ENCODE measurements around the gene ZMYND8.
"Not testable (repeated sequence)": the region's sequence is repeated elsewhere in the genome, so short reads cannot be mapped to it uniquely, and the experiment has no call there.

ZMYND8 gene

GRCh38 chr20:47274401-47275108 lies 81.9 kb downstream of the ZMYND8 start:
- H3K4me3 Mint-ChIP-seq: peak overlapping the region; percentile 56
- H3K36me3 Mint-ChIP-seq (ENCODE audit: low read depth): peaks cover 81% of the 10 kb centered on the region
- no peak for DNase-seq
- H3K9me3 Mint-ChIP-seq: no peaks in the 10 kb centered on the region
- H3K27ac Mint-ChIP-seq: peak overlapping the region; percentile 96
- no peaks in the 10 kb centered on the region for H3K27me3 Mint-ChIP-seq
- peaks cover 59% of the 10 kb centered on the region for H3K4me1 Mint-ChIP-seq (ENCODE audit: low read depth)

DNA sequence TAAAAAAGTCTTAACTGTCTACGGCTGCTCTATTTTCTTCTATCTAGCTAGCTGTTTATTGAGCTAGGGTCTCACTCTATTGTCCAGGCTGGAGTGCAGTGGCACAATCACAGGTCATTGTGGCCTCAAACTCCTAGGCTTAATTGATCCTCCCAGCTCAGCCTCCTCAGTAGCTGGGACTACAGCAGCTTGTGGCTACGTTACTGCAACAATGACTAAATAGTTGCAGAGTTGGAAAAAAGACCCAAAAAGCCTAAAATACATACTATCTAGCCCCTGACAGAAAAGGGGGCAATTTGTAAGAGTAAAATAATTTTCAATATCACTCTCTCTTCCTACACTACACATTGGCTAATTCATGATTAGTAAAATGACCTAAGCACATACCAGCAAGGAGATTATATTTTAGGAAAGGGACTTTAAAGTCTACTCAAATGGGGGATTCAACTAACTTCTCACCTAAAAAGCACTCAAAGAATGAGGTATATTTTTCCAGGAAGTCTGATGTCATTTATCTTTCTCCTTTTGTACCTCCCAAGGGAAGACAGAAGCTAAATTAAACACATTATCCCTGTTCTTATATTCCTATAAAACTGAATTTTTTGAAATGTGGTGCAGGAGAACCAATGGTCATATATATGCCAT lies 82.8 kb downstream of the ZMYND8 start:
- Mint-ChIP-seq H3K9me3 (no peaks in the 10 kb centered on the region), H3K4me1 (ENCODE audit: low read depth) (peaks cover 59% of the 10 kb centered on the region), H3K36me3 (ENCODE audit: low read depth) (peaks cover 80% of the 10 kb centered on the region), H3K27me3 (no peaks in the 10 kb centered on the region), H3K4me3 (peak overlapping the region; percentile 56), H3K27ac (peak overlapping the region; percentile 96)
- DNase-seq: no peak

GRCh38 chr20:47272893-47273590 lies 83.5 kb downstream of the ZMYND8 start:
- no peak for DNase-seq
- Mint-ChIP-seq H3K27ac (peak overlapping the region; percentile 96), H3K4me1 (ENCODE audit: low read depth) (peaks cover 54% of the 10 kb centered on the region), H3K36me3 (ENCODE audit: low read depth) (peaks cover 77% of the 10 kb centered on the region), H3K4me3 (peak overlapping the region; percentile 56), H3K9me3 (no peaks in the 10 kb centered on the region), H3K27me3 (no peaks in the 10 kb centered on the region)

DNA sequence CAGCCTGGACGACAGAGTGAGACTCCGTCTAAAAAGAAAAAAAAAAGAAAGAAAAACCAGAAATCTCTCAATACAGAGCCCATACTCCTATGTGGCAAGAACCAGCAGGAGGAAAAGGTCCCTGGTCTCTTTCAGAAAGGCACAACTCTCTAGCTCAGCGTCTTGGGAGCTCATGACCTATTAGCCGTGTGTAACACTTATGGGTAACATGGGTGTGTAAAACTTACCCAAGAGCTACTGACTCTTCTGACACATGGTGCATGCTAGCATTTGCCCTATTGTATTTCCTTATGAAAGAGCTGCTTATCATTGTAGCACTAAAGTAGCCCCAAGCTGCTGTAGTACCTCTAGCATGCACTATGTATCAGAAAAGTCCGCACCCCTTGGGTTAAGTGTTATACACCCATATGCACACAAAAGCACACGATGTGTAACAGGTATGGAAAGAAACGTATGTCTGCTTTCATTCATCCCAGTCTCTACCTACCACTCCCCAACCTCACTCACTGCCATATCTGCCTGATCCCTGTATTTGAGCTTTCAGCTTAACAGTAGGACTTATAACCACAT lies 85.4 kb downstream of the ZMYND8 start:
- DNase-seq: no peak
- no peak overlapping the region for H3K4me3 Mint-ChIP-seq
- no peak overlapping the region for H3K27ac Mint-ChIP-seq
- H3K36me3 Mint-ChIP-seq (ENCODE audit: low read depth): peaks cover 78% of the 10 kb centered on the region
- peaks cover 52% of the 10 kb centered on the region for H3K4me1 Mint-ChIP-seq (ENCODE audit: low read depth)
- H3K9me3 Mint-ChIP-seq: no peaks in the 10 kb centered on the region
- no peaks in the 10 kb centered on the region for H3K27me3 Mint-ChIP-seq

- no peak for DNase-seq
- Mint-ChIP-seq H3K4me1 (ENCODE audit: low read depth) (peaks cover 38% of the 10 kb centered on the region), H3K27ac (peak overlapping the region; percentile 11), H3K9me3 (no peaks in the 10 kb centered on the region), H3K4me3 (no peak overlapping the region), H3K36me3 (ENCODE audit: low read depth) (peaks cover 69% of the 10 kb centered on the region), H3K27me3 (no peaks in the 10 kb centered on the region)
These were observed 87.0 kb downstream of the ZMYND8 start for GRCh38 chr20:47269309-47270165.

DNA sequence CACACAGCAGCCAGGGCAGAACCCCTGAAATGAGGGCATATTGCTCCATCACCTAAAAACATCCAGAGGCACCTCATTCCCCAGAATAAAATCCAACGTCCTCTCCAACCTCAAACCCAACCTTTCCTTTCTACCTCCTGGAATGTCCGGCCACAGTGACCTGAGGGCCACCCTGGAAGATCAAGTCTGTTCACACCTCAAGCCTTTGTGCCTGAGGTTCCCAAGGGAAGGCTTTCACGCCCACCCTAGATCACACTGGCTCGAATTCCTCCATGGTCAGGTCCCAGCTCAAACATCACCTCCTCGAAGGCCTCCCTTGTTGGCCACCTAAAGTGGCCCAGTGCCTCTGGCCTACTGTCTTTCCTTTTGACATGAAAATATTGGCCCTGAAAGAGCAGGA lies 88.9 kb downstream of the ZMYND8 start:
- Mint-ChIP-seq H3K27me3 (no peaks in the 10 kb centered on the region), H3K36me3 (ENCODE audit: low read depth) (peaks cover 72% of the 10 kb centered on the region), H3K27ac (no peak overlapping the region), H3K9me3 (no peaks in the 10 kb centered on the region), H3K4me1 (ENCODE audit: low read depth) (peaks cover 20% of the 10 kb centered on the region), H3K4me3 (no peak overlapping the region)
- no peak for DNase-seq

- H3K9me3 Mint-ChIP-seq: no peaks in the 10 kb centered on the region
- H3K4me3 Mint-ChIP-seq: no peak overlapping the region
- no peak overlapping the region for H3K27ac Mint-ChIP-seq
- H3K4me1 Mint-ChIP-seq (ENCODE audit: low read depth): peaks cover 19% of the 10 kb centered on the region
- peaks cover 74% of the 10 kb centered on the region for H3K36me3 Mint-ChIP-seq (ENCODE audit: low read depth)
- H3K27me3 Mint-ChIP-seq: no peaks in the 10 kb centered on the region
- DNase-seq: no peak
These were observed 89.5 kb downstream of the ZMYND8 start for GRCh38 chr20:47266847-47267515.

DNA sequence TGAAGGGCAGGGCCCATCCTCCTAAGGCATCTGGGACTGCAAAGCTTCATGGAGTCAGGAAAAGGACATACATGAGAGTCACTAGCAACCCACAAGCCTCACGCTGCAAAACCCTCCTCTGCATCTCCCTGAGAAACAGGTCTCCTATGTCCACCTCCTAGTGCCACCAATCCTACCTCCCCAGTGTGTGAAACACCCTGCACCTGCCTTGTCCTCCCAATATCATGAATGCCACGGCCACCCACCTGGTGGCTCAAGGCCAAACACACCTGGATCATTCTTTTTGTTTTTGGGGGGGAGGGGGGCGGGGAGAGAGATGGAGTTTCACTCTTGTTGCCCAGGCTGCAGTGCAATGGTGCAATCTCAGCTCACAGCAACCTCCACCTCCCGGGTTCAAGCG lies 90.5 kb downstream of the ZMYND8 start:
- peaks cover 22% of the 10 kb centered on the region for H3K4me1 Mint-ChIP-seq (ENCODE audit: low read depth)
- H3K36me3 Mint-ChIP-seq (ENCODE audit: low read depth): peaks cover 78% of the 10 kb centered on the region
- no peaks in the 10 kb centered on the region for H3K9me3 Mint-ChIP-seq
- H3K4me3 Mint-ChIP-seq: no peak overlapping the region
- peak overlapping the region; percentile 75 for H3K27ac Mint-ChIP-seq
- DNase-seq: no peak
- H3K27me3 Mint-ChIP-seq: no peaks in the 10 kb centered on the region

DNA sequence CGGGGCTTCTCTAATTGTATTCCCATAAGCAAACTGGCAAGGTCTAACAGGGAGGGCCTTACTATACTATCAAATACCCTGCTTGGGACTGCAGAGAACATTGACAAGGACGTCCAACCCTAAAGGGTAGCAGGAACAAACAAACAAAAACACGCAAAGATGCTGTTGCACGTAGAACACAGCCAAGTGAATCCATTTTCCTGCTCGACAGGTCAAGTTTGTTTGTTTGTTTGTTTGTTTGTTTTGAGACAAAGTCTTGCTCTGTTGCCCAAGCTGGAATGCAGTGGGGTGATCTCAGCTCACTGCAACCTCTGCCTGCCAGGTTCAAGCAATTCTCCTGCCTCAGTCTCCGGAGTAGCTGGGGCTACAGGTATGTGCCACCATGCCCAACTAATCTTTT lies 91.3 kb downstream of the ZMYND8 start:
- Mint-ChIP-seq H3K27ac (no peak overlapping the region), H3K36me3 (ENCODE audit: low read depth) (peaks cover 82% of the 10 kb centered on the region)

GRCh38 chr20:47264137-47264769 lies 92.2 kb downstream of the ZMYND8 start:
- not testable (repeated sequence) for H3K27me3 Mint-ChIP-seq, DNase-seq, H3K9me3 Mint-ChIP-seq, H3K4me3 Mint-ChIP-seq
- Mint-ChIP-seq H3K27ac (peak overlapping the region; percentile 6), H3K36me3 (ENCODE audit: low read depth) (peaks cover 83% of the 10 kb centered on the region), H3K4me1 (ENCODE audit: low read depth) (peaks cover 31% of the 10 kb centered on the region)

More for the DNA sequence above, 91.3 kb downstream of the ZMYND8 start:
- Mint-ChIP-seq H3K4me3 (no peak overlapping the region), H3K27me3 (no peaks in the 10 kb centered on the region), H3K4me1 (ENCODE audit: low read depth) (peaks cover 27% of the 10 kb centered on the region), H3K9me3 (no peaks in the 10 kb centered on the region)
- no peak for DNase-seq

DNA sequence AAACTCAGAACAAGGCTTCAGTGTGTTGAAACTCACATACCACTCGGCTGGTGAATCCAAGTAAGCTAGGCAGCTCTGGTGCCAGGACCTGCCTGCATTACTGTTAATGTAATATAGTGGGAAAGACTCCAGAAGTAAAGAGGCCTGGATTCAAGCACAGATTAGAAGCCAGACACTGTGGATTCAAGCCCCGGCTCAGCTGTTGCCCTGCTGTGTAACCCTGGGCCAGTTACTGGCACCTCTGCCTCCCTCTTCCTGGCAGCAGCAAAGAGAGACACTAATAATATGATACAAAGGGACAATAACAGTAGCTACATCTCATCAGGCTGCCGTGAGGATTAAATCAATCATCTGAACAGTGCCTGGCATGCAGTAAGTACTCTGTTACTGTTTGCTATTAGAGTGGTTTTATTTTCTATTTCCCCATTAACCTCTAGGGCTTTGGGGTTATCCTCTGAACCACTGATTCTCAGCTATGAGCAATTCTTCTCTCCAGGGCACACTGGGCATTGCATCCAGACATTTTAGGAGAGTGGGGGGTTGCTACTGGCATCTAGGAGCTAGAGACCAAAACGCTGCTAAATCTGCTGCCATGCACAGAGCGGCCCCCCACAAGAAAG lies 92.9 kb downstream of the ZMYND8 start:
- Mint-ChIP-seq H3K36me3 (ENCODE audit: low read depth) (peaks cover 84% of the 10 kb centered on the region), H3K4me3 (no peak overlapping the region), H3K27me3 (no peaks in the 10 kb centered on the region), H3K27ac (peak overlapping the region; percentile 6), H3K9me3 (no peaks in the 10 kb centered on the region), H3K4me1 (ENCODE audit: low read depth) (peaks cover 38% of the 10 kb centered on the region)
- no peak for DNase-seq

GRCh38 chr20:47263080-47263464 lies 93.4 kb downstream of the ZMYND8 start:
- peaks cover 87% of the 10 kb centered on the region for H3K36me3 Mint-ChIP-seq (ENCODE audit: low read depth)
- H3K4me1 Mint-ChIP-seq (ENCODE audit: low read depth): peaks cover 43% of the 10 kb centered on the region
- no peak for DNase-seq

More at GRCh38 chr20:47263080-47263464, 93.4 kb downstream of the ZMYND8 start:
- Mint-ChIP-seq H3K4me3 (no peak overlapping the region), H3K27me3 (no peaks in the 10 kb centered on the region), H3K9me3 (no peaks in the 10 kb centered on the region), H3K27ac (no peak overlapping the region)

Measured in activated T-cell treated with anti-CD3 and anti-CD28 coated beads, Interleukin-2, amount 50 U/mL, for 24 hours (primary cell).